PFSK-1 (cell line): ENCODE measurements around the gene METTL4.

ENCODE experiments used
- FOXP2 ChIP-seq: optimal IDR thresholded peaks from 2 replicates; pipeline ENCODE3; 2011; ENCODE audit warnings: borderline replicate concordance, control low read depth, inconsistent platforms; ENCODE audit not compliant: insufficient read depth; ENCODE audit errors: extremely low read length, extremely low read depth
- POLR2AphosphoS5 ChIP-seq: IDR thresholded peaks from 2 replicates; pipeline ENCODE4 v1.6.1; 2012; ENCODE audit warnings: low read depth, mild to moderate bottlenecking, control low read depth, low read length, moderate library complexity
- SIN3A ChIP-seq: IDR thresholded peaks from 2 replicates; pipeline ENCODE4 v1.6.1; 2012; ENCODE audit warnings: mild to moderate bottlenecking, low read length, moderate library complexity, borderline replicate concordance; ENCODE audit not compliant: insufficient read depth
- TAF1 ChIP-seq: IDR thresholded peaks from 2 replicates; pipeline ENCODE4 v1.6.1; 2012; ENCODE audit warnings: low read length, control low read depth, borderline replicate concordance; ENCODE audit not compliant: insufficient read depth
- TF ChIP-seq, protein P1 (sequence below), 2 experiments: IDR thresholded peaks; 2 replicates each; pipeline versions ENCODE4 v1.6.1 to v1.8.0; 2011 to 2012; ENCODE audit warnings: low read depth in 2 of 2, low read length in 2 of 2, control low read depth in 1 of 2, inconsistent platforms in 1 of 2, mild to moderate bottlenecking in 1 of 2, moderate library complexity in 1 of 2; ENCODE audit not compliant: insufficient read depth in 1 of 2

Gene METTL4

DNA sequence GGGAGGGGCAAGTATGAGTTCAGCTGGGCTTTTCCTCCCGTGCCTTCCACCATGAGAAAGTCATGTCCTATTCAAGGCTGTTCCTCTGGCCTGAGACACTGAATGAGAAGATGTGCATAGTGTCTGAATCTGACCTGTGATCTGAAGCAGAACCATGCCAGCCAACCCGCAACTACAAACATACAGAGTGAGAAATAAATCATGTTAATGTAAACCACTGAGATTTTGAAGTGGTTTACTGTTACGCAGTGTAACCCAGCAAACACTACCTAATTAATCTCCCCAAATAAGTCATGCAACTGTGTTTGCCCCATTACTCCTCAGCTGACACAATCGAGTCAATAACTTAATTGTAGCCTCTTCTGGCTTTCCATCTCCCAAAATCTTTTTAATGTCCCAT is 49.2 kb downstream of the METTL4 start:
- no peak for TF ChIP-seq POLR2AphosphoS5
- TF ChIP-seq SIN3A: no peak

DNA sequence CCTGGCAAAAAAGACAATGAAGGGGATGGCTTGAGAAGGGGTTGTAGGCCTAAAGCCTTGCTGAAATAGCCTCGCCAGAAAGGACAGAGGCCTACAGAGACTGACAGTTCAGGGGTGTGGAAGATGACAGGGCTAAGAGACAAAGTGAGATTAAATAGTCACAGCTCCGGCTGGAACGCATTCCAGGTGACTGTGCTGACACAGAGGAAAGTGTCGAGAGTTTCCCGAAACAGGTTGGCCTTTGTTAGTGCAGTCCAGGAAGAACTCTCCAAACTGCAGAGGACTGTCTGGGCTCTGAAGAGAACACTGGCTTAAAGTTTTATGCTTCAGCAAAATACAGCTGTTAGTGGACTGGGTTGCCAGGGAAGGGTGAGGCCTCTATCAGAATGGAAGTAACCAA is 52.8 kb downstream of the METTL4 start:
- TF ChIP-seq POLR2AphosphoS5: no peak
- TF ChIP-seq FOXP2: no peak
- TF ChIP-seq TAF1: no peak
- no peak for TF ChIP-seq SIN3A
- TF ChIP-seq, protein P1, sequence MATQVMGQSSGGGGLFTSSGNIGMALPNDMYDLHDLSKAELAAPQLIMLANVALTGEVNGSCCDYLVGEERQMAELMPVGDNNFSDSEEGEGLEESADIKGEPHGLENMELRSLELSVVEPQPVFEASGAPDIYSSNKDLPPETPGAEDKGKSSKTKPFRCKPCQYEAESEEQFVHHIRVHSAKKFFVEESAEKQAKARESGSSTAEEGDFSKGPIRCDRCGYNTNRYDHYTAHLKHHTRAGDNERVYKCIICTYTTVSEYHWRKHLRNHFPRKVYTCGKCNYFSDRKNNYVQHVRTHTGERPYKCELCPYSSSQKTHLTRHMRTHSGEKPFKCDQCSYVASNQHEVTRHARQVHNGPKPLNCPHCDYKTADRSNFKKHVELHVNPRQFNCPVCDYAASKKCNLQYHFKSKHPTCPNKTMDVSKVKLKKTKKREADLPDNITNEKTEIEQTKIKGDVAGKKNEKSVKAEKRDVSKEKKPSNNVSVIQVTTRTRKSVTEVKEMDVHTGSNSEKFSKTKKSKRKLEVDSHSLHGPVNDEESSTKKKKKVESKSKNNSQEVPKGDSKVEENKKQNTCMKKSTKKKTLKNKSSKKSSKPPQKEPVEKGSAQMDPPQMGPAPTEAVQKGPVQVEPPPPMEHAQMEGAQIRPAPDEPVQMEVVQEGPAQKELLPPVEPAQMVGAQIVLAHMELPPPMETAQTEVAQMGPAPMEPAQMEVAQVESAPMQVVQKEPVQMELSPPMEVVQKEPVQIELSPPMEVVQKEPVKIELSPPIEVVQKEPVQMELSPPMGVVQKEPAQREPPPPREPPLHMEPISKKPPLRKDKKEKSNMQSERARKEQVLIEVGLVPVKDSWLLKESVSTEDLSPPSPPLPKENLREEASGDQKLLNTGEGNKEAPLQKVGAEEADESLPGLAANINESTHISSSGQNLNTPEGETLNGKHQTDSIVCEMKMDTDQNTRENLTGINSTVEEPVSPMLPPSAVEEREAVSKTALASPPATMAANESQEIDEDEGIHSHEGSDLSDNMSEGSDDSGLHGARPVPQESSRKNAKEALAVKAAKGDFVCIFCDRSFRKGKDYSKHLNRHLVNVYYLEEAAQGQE (IDR thresholded peaks at IDR 0.05; ENCODE audit: insufficient read depth in 1 of 2, low read depth in 2 of 2, low read length in 2 of 2): no peak

- TF ChIP-seq, protein P1 (IDR thresholded peaks at IDR 0.05; ENCODE audit: insufficient read depth in 1 of 2, low read depth in 2 of 2, low read length in 2 of 2): no peak
- no peak for TF ChIP-seq POLR2AphosphoS5
Measured at GRCh38 chr18:2515908-2516625, 55.2 kb downstream of the METTL4 start.

DNA sequence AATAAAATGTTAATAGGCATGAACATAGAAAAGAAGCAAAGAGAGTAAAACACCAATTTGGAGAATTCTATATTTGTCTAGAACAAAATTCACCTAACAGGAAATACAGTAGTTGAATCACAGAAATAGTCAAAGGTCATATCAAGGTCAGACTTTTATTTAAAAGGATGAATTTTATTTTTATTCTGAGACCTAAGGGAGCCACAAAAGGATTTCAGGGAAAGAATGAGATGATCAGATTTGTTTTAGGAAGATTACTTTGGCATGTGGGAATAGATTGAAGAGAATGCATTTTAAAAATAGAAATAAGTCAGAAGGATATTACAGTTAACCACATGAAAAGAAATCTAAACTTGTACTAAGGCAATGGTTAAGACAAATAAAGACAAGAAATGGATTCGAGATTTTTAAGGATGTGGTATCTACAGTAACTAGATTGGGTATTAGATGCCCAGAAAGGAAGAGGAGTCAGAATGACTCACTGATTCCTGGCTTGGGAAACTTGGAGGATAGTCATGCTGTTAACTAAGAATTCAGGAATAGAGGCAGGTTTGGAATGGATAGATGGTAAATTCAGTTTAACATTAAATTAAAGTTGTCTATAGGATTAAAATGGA is 56.0 kb downstream of the METTL4 start:
- TF ChIP-seq TAF1 (no peak), SIN3A (no peak)
- TF ChIP-seq, protein P1 (IDR thresholded peaks at IDR 0.05; ENCODE audit: insufficient read depth in 1 of 2, low read depth in 2 of 2, low read length in 2 of 2): no peak

DNA sequence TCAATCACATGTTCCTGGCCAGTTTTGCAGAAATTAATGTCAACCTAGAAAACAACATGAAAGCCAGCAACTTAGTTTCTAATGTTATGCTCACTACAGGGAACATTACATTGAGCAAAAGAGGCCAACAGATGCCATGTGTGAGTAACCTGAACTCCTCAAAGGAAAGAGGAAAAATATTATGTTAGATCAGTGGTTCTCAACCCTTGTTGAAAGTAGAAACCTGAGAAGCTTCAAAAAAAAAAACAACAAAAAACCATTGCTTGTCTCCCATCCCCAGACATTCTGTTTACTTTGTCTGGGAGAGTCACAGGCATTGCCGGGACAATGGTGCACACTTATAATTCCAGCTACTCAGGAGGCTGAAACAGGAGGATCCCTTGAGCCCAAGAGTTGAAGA is 57.7 kb downstream of the METTL4 start:
- TF ChIP-seq TAF1 (no peak), FOXP2 (no peak), POLR2AphosphoS5 (no peak), SIN3A (no peak)
- TF ChIP-seq, protein P1 (IDR thresholded peaks at IDR 0.05; ENCODE audit: insufficient read depth in 1 of 2, low read depth in 2 of 2, low read length in 2 of 2): no peak
